GM18907 (cell line): ENCODE measurements around the gene PCNX4.
A peak's percentile ranks its signal among the peaks of the same experiment; 100 is the strongest.

Experiments used
- ATAC-seq: cut with Tn5 transposase; IDR thresholded peaks from one replicate; pipeline ENCODE4 v1.9.1; 2021; ENCODE audit warnings: mild to moderate bottlenecking, moderate library complexity; ENCODE audit not compliant: unreplicated experiment

PCNX4 gene

GRCh38 chr14:60101786-60102185 lies 10.1 kb downstream of the PCNX4 start:
- ATAC-seq, result no peak

GRCh38 chr14:60102389-60102788 lies 10.7 kb downstream of the PCNX4 start:
- no peak for ATAC-seq

GRCh38 chr14:60106339-60106738 lies 14.6 kb downstream of the PCNX4 start:
- ATAC-seq, result peak; percentile 48

- no peak for ATAC-seq
These were observed 15.8 kb downstream of the PCNX4 start for GRCh38 chr14:60107477-60107876.

GRCh38 chr14:60111732-60112131 lies 20.0 kb downstream of the PCNX4 start:
- no peak for ATAC-seq

GRCh38 chr14:60114881-60115280 lies 23.2 kb downstream of the PCNX4 start:
- ATAC-seq, result no peak

GRCh38 chr14:60116181-60116580 lies 24.5 kb downstream of the PCNX4 start:
- ATAC-seq, result no peak

- ATAC-seq, result no peak
These were observed 34.2 kb downstream of the PCNX4 start for GRCh38 chr14:60125918-60126317.

- ATAC-seq, result no peak
These were observed 41.8 kb downstream of the PCNX4 start for GRCh38 chr14:60133487-60133886.

GRCh38 chr14:60134702-60135101 lies 43.0 kb downstream of the PCNX4 start:
- ATAC-seq, result no peak

GRCh38 chr14:60151715-60152114 lies 60.0 kb downstream of the PCNX4 start:
- ATAC-seq, result peak; percentile 95

- no peak for ATAC-seq
These were observed 62.3 kb downstream of the PCNX4 start for GRCh38 chr14:60153991-60154390.

GRCh38 chr14:60154671-60155070 lies 62.9 kb downstream of the PCNX4 start:
- no peak for ATAC-seq

GRCh38 chr14:60160422-60160821 lies 68.7 kb downstream of the PCNX4 start:
- ATAC-seq, result no peak

- no peak for ATAC-seq
These were observed 69.7 kb downstream of the PCNX4 start for GRCh38 chr14:60161196-60162107.

GRCh38 chr14:60163693-60164092 lies 72.0 kb downstream of the PCNX4 start:
- ATAC-seq, result no peak

GRCh38 chr14:60164404-60164711 lies 72.6 kb downstream of the PCNX4 start:
- ATAC-seq, result peak; percentile 5

GRCh38 chr14:60164712-60165546 lies 73.2 kb downstream of the PCNX4 start, which contains the start of gene DHRS7:
Gene DHRS7, minus strand, starts transcription at chr14:60165398. Its CDS starts 89 bp downstream, at chr14:60165309.
- peak; percentile 91 for ATAC-seq

GRCh38 chr14:60165547-60165876 lies 73.8 kb downstream of the PCNX4 start:
- ATAC-seq, result peak; percentile 21

- ATAC-seq, result no peak
These were observed 74.4 kb downstream of the PCNX4 start for GRCh38 chr14:60166142-60166541.

GRCh38 chr14:60169722-60170121 lies 78.0 kb downstream of the PCNX4 start:
- ATAC-seq, result no peak

GRCh38 chr14:60170948-60171347 lies 79.2 kb downstream of the PCNX4 start:
- no peak for ATAC-seq
